Measurements from ENCODE around the gene FYN. TPM values are rescaled to one million over a fixed set of nuclear protein-coding genes. Genes with fewer than 3 reads are reported as not detected.

The FYN gene
- total RNA-seq, 2 donors from 2014 or later, result 78.9 to 98.7 TPM

DNA sequence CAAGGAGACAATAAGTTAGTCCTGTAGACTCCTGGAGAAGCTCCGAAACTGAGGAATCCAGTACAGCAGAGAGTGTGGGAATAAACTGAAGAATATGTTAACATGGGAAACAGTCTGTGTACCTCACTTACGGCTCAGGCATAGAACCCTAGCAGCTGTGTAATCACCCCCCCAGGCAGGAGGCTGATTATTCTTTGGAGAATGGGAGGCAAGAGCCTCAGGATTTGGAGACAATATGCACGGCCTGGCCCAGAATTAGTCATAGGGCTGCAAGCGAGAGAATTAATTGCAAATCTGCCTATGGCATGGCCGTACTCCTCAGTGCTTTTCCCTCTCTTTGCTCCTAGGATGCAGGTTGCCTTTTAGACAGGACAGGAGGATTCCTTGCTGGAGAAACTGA, 27.5 kb upstream of the FYN start:
- Histone ChIP-seq H3K27ac (no peak overlapping the region), H3K36me3 (no peaks in the 10 kb centered on the region), H3K9me3 (no peaks in the 10 kb centered on the region), H3K27me3 (no peaks in the 10 kb centered on the region), H3K4me1 (no peaks in the 10 kb centered on the region), H3K4me3 (no peak overlapping the region)
- DNase-seq (ENCODE audit: low spot score), result no peak
- TF ChIP-seq, protein P1, sequence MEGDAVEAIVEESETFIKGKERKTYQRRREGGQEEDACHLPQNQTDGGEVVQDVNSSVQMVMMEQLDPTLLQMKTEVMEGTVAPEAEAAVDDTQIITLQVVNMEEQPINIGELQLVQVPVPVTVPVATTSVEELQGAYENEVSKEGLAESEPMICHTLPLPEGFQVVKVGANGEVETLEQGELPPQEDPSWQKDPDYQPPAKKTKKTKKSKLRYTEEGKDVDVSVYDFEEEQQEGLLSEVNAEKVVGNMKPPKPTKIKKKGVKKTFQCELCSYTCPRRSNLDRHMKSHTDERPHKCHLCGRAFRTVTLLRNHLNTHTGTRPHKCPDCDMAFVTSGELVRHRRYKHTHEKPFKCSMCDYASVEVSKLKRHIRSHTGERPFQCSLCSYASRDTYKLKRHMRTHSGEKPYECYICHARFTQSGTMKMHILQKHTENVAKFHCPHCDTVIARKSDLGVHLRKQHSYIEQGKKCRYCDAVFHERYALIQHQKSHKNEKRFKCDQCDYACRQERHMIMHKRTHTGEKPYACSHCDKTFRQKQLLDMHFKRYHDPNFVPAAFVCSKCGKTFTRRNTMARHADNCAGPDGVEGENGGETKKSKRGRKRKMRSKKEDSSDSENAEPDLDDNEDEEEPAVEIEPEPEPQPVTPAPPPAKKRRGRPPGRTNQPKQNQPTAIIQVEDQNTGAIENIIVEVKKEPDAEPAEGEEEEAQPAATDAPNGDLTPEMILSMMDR (IDR thresholded peaks at IDR 0.05), result no peak

DNA sequence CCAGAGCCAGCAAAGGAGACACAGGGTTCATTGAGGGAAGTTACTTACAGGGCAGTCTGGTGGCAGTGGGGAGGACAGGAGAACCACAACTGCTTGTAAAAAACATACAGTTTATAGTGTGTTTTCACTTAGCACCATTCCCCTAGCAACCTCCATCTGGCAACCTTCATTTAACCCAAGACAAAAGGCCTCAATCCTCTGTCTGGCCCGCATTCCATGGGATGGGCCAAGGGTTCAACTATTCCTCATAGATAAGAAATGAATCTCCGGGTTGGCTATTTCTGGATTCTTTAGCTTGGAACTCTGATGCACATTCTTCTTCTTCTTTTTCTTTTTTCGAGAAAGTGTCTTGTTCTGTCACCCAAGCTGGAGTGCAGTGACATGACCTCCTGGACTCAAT, 26.3 kb upstream of the FYN start:
- no peaks in the 10 kb centered on the region for H3K9me3 ChIP-seq
- H3K4me1 ChIP-seq, result no peaks in the 10 kb centered on the region
- H3K27ac ChIP-seq, result no peak overlapping the region
- TF ChIP-seq, protein P1 (IDR thresholded peaks at IDR 0.05), result no peak
- H3K27me3 ChIP-seq, result no peaks in the 10 kb centered on the region
- DNase-seq (ENCODE audit: low spot score), result no peak
- no peak overlapping the region for H3K4me3 ChIP-seq
- no peaks in the 10 kb centered on the region for H3K36me3 ChIP-seq

DNA sequence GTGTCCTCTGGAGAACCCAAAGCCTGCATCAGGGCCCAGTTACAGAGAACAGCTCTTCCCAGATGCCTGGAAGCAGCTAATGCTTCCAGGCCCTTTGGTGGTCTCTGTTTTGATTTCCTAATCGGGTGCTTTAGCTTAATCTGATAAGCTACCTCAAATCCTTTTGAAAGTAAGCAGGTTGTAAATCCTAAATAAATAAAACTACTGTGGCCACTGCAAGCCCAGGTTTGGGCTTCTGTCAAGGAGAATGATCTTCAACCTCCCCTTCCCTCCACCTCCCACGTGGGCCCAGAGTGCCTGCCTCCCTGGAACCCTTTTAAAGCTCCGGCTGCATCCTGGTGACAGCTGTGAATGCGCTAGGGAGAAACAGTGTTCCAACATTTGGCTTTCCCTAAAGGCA, 25.2 kb upstream of the FYN start:
- no peaks in the 10 kb centered on the region for H3K4me1 ChIP-seq
- no peak for DNase-seq (ENCODE audit: low spot score)
- no peaks in the 10 kb centered on the region for H3K27me3 ChIP-seq
- TF ChIP-seq, protein P1 (IDR thresholded peaks at IDR 0.05), result no peak
- H3K36me3 ChIP-seq, result no peaks in the 10 kb centered on the region
- no peak overlapping the region for H3K27ac ChIP-seq
- no peaks in the 10 kb centered on the region for H3K9me3 ChIP-seq
- no peak overlapping the region for H3K4me3 ChIP-seq

DNA sequence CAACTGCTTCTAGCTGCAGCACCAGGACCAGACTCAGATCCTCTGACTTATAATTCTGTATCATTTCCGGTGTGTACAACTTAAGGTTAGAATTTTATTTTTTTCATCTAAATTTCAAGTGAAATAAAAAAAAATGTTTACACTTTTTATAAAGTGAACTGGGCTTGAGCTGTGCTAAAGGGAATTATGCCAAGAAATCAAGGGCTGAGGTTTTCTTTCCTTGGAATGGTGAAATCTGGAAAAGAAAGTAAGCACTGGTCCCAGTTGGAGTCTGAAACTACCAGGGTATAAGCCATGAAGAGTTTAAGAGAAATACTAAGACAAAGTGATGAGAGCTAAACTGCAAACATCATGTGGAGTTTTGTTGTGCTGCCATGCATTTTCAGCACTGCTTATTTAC, 21.7 kb upstream of the FYN start:
- H3K36me3 ChIP-seq, result no peaks in the 10 kb centered on the region
- H3K9me3 ChIP-seq, result no peaks in the 10 kb centered on the region
- H3K27me3 ChIP-seq, result no peaks in the 10 kb centered on the region
- H3K27ac ChIP-seq, result no peak overlapping the region
- no peak overlapping the region for H3K4me3 ChIP-seq
- no peaks in the 10 kb centered on the region for H3K4me1 ChIP-seq
- DNase-seq (ENCODE audit: low spot score), result no peak
- TF ChIP-seq, protein P1 (IDR thresholded peaks at IDR 0.05), result no peak

DNA sequence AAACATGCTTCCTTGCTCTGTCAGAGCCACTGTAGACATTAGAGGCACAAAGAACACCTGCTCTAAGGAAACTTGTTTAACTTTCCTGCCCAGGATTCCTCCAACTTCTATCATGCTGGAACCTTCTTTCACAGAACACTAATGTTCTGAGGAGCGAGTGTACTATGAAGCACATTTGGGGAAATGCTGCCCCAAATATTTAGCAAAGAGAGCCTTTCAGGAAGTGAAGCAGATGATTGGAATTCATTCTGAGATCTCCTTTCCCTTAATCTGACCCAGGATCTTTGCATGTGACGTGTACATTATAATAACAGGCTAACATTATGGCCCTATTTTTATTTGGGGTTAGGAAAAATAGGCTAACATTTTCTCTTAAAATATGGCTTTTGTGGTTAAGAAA, 21.0 kb upstream of the FYN start:
- H3K4me1 ChIP-seq, result peaks cover 0 to 5% of the 10 kb centered on the region in 2 donors
- H3K27ac ChIP-seq, result no peak overlapping the region
- no peaks in the 10 kb centered on the region for H3K27me3 ChIP-seq
- H3K9me3 ChIP-seq, result no peaks in the 10 kb centered on the region
- no peaks in the 10 kb centered on the region for H3K36me3 ChIP-seq
- TF ChIP-seq, protein P1 (IDR thresholded peaks at IDR 0.05), result no peak
- DNase-seq (ENCODE audit: low spot score), result no peak
- H3K4me3 ChIP-seq, result no peak overlapping the region

DNA sequence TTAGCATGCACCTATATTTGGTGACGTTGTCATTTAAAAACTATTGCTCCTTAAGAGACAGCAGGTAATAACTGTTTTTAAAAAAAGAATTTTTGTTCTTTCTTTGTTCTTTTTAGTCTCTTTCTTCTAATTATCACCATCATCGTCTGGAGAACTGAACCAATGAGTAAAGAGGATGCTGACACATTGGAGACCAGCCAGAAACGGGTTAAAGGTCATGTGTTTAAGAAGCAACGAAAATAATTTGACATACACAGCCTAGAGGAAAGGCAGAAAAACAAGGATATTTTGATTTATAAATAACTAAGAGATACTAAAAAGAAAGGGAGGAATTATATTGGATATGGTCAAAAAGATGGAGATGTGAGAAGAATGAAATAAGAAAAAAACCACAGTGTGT, 19.2 kb upstream of the FYN start:
- TF ChIP-seq, protein P1 (IDR thresholded peaks at IDR 0.05), result no peak
- no peak for DNase-seq (ENCODE audit: low spot score)
- no peaks in the 10 kb centered on the region for H3K9me3 ChIP-seq
- H3K27me3 ChIP-seq, result no peaks in the 10 kb centered on the region
- peaks cover 0 to 10% of the 10 kb centered on the region in 2 donors for H3K4me1 ChIP-seq
- H3K36me3 ChIP-seq, result no peaks in the 10 kb centered on the region
- H3K4me3 ChIP-seq, result no peak overlapping the region
- H3K27ac ChIP-seq, result no peak overlapping the region
